ENCODE measurements around the gene FSIP2. TPM values are rescaled to one million over a fixed set of nuclear protein-coding genes. Genes with fewer than 3 reads are reported as not detected.

Gene FSIP2
- total RNA-seq (1 to 10 TPM in 1 of 2 donors, under 1 TPM in 1; 0.58 to 2.6 TPM), polyA plus RNA-seq (under 1 TPM; 0.03 to 0.06 TPM)
- long read RNA-seq, donor 1 = 0 reads
- long read RNA-seq, donor 2 = 0 reads
- long read RNA-seq, donor 3 = 0 reads
- long read RNA-seq, donor 4 = 0 reads
- long read RNA-seq, donor 5 = 0 reads

- Histone ChIP-seq H3K4me3 (no peak within 1 kb of the TSS), H3K9ac (ENCODE audit: insufficient read depth in 1 of 2, low read length in 2 of 2) (no peak within 1 kb of the TSS), H3K4me1 (ENCODE audit: control insufficient read depth in 5 of 5, insufficient read depth in 5 of 5, low read length in 5 of 5) (peaks cover 0 to 4% (median 0%) of the 10 kb centered on the region in 5 donors), H3K27ac (ENCODE audit: low read depth in 1 of 2, low read length in 1 of 2) (no peak within 1 kb of the TSS), H3K27me3 (ENCODE audit: control insufficient read depth in 3 of 3, insufficient read depth in 3 of 3, low read length in 2 of 3) (peaks cover 0 to 2% (median 0%) of the 10 kb centered on the region in 3 donors), H3K36me3 (ENCODE audit: control insufficient read depth in 4 of 4, insufficient read depth in 4 of 4, low read length in 4 of 4) (no peaks in the 10 kb centered on the region), H3K9me3 (ENCODE audit: control insufficient read depth in 4 of 4, insufficient read depth in 3 of 4, low read length in 3 of 4) (peaks cover 0 to 12% (median 0%) of the 10 kb centered on the region in 4 donors)
- TF ChIP-seq, protein P1, sequence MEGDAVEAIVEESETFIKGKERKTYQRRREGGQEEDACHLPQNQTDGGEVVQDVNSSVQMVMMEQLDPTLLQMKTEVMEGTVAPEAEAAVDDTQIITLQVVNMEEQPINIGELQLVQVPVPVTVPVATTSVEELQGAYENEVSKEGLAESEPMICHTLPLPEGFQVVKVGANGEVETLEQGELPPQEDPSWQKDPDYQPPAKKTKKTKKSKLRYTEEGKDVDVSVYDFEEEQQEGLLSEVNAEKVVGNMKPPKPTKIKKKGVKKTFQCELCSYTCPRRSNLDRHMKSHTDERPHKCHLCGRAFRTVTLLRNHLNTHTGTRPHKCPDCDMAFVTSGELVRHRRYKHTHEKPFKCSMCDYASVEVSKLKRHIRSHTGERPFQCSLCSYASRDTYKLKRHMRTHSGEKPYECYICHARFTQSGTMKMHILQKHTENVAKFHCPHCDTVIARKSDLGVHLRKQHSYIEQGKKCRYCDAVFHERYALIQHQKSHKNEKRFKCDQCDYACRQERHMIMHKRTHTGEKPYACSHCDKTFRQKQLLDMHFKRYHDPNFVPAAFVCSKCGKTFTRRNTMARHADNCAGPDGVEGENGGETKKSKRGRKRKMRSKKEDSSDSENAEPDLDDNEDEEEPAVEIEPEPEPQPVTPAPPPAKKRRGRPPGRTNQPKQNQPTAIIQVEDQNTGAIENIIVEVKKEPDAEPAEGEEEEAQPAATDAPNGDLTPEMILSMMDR (IDR thresholded peaks at IDR 0.05; ENCODE audit: control extremely low read depth, extremely low read depth) = no peak
- ATAC-seq (ENCODE audit: insufficient read depth, low FRiP score) = peak; percentile 53
- DNase-seq = peak; percentile 56 to 76 (median 74)
- 11 to 16% methylated on average over 59 of the region's 59 CpGs for WGBS, 2 donors
Measured at GRCh38 chr2:185738679-185739472, at the start of gene FSIP2. FSIP2 (plus strand) TSS chr2:185738804; CDS start chr2:185738895, 91 bp downstream.

GRCh38 chr2:185689906-185690539, 48.6 kb upstream of the FSIP2 start:
- DNase-seq = no peak
- H3K4me1 ChIP-seq (ENCODE audit: control insufficient read depth in 5 of 5, insufficient read depth in 5 of 5, low read length in 5 of 5) = no peaks in the 10 kb centered on the region
- H3K9me3 ChIP-seq (ENCODE audit: control insufficient read depth in 4 of 4, insufficient read depth in 3 of 4, low read length in 3 of 4) = peaks cover 0 to 6% (median 0%) of the 10 kb centered on the region in 4 donors
- ATAC-seq (ENCODE audit: insufficient read depth, low FRiP score) = no peak
- no peak overlapping the region for H3K4me3 ChIP-seq
- WGBS, 2 donors = 82 to 88% methylated on average over 3 of the region's 3 CpGs
- H3K36me3 ChIP-seq (ENCODE audit: control insufficient read depth in 4 of 4, insufficient read depth in 4 of 4, low read length in 4 of 4) = no peaks in the 10 kb centered on the region
- TF ChIP-seq, protein P1 (IDR thresholded peaks at IDR 0.05; ENCODE audit: control extremely low read depth, extremely low read depth) = no peak
- no peaks in the 10 kb centered on the region for H3K27me3 ChIP-seq (ENCODE audit: control insufficient read depth in 3 of 3, insufficient read depth in 3 of 3, low read length in 2 of 3)
- no peak overlapping the region for H3K9ac ChIP-seq (ENCODE audit: insufficient read depth in 1 of 2, low read length in 2 of 2)
- no peak overlapping the region for H3K27ac ChIP-seq (ENCODE audit: low read depth in 1 of 2, low read length in 1 of 2)

DNA sequence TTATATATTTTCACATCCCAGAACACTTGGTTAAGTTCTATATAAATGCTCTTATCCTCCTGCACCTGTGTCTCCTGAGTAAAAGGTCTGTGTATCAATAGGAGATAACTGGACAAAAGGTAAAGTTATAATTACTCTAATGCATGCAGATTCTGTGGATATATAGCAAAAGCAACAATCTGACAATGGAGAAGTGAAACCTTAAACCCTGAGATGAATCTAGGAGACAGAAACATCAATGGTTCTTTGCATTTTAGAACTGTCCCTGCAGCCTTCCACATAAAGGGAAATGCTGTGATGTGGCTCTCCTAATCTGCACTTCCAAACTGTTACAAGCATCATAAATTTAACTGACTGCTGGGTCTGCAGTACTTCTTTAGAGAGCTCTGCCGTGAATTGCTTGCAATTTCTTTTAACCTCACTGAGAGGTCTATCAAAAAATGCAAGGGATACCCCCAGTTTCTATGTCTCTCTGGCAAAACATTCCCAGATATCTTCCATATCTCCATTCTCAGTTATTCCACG, 42.8 kb upstream of the FSIP2 start:
- Histone ChIP-seq H3K36me3 (ENCODE audit: control insufficient read depth in 4 of 4, insufficient read depth in 4 of 4, low read length in 4 of 4) (no peaks in the 10 kb centered on the region), H3K27me3 (ENCODE audit: control insufficient read depth in 3 of 3, insufficient read depth in 3 of 3, low read length in 2 of 3) (no peaks in the 10 kb centered on the region), H3K27ac (ENCODE audit: low read depth in 1 of 2, low read length in 1 of 2) (no peak overlapping the region), H3K9ac (ENCODE audit: insufficient read depth in 1 of 2, low read length in 2 of 2) (no peak overlapping the region), H3K4me1 (ENCODE audit: control insufficient read depth in 5 of 5, insufficient read depth in 5 of 5, low read length in 5 of 5) (no peaks in the 10 kb centered on the region), H3K9me3 (ENCODE audit: control insufficient read depth in 4 of 4, insufficient read depth in 3 of 4, low read length in 3 of 4) (peaks cover 0 to 2% (median 0%) of the 10 kb centered on the region in 4 donors), H3K4me3 (no peak overlapping the region)
- 43 to 61% methylated on average over 2 of the region's 2 CpGs for WGBS, 2 donors
- TF ChIP-seq, protein P1 (IDR thresholded peaks at IDR 0.05; ENCODE audit: control extremely low read depth, extremely low read depth) = no peak
- DNase-seq (no peak), ATAC-seq (ENCODE audit: insufficient read depth, low FRiP score) (no peak)
